ENCODE results near the gene NXF1. TPM values are rescaled to one million over a fixed set of nuclear protein-coding genes. Genes with fewer than 3 reads are reported as not detected.

NXF1 gene
- total and polyA plus RNA-seq, 10 of the 15 experiments (the other 5 are each of a cell fraction or from before 2014, with no cell fraction given): 20.7 to 84.9 (median 40.6) TPM

- no peak for TF ChIP-seq CUX1 (IDR thresholded peaks at IDR 0.05; ENCODE audit: insufficient replicate concordance, low read depth, low read length)
- TF ChIP-seq NR2C2 (IDR thresholded peaks at IDR 0.05; ENCODE audit: borderline replicate concordance, control insufficient read depth, insufficient read length, low read depth): no peak
- no peak for TF ChIP-seq MEF2B (IDR thresholded peaks at IDR 0.05; ENCODE audit: partially characterized antibody, poor library complexity, severe bottlenecking)
- no peak for TF ChIP-seq NFYB (IDR thresholded peaks at IDR 0.05; ENCODE audit: insufficient read depth, low read depth, low read length)
- TF ChIP-seq ZSCAN29 (IDR thresholded peaks at IDR 0.05): no peak
- no peak; the same call in 1 of the 2 replicates for TF ChIP-seq RB1 (IDR thresholded peaks at IDR 0.05; ENCODE audit: borderline replicate concordance)
- no peak for TF ChIP-seq WRNIP1 (IDR thresholded peaks at IDR 0.05; ENCODE audit: borderline replicate concordance, low read depth, low read length)
- peak; percentile 91 for TF ChIP-seq LARP7 (IDR thresholded peaks at IDR 0.05)
- no peak for TF ChIP-seq SREBF2 (IDR thresholded peaks at IDR 0.05; ENCODE audit: low read length)
- TF ChIP-seq NKRF (conservative IDR thresholded peaks at IDR 0.05): 0 out of 2 replicates have a peak, but pooled peaks have one; percentile 83
- TF ChIP-seq IKZF2 (IDR thresholded peaks at IDR 0.05): no peak
- TF ChIP-seq NFIC (IDR thresholded peaks at IDR 0.05; ENCODE audit: low read depth, low read length): no peak
- no peak for TF ChIP-seq ZNF687 (IDR thresholded peaks at IDR 0.05)
- TF ChIP-seq EED (IDR thresholded peaks at IDR 0.05; ENCODE audit: low read depth): no peak
- TF ChIP-seq CHD4 (IDR thresholded peaks at IDR 0.05): no peak
- no peak for TF ChIP-seq ELK1 (IDR thresholded peaks at IDR 0.05; ENCODE audit: low read depth, low read length)
- no peak for TF ChIP-seq TCF7 (IDR thresholded peaks at IDR 0.05; ENCODE audit: borderline replicate concordance)
- peak; percentile 23; the same call in 1 of the 2 replicates for TF ChIP-seq CREM (IDR thresholded peaks at IDR 0.05; ENCODE audit: low read depth)
Measured at GRCh38 chr11:62786318-62787004, 18.8 kb downstream of the NXF1 start (continued).
